Smooth muscle cell (in vitro differentiated cells): ENCODE results near the gene PLCH2. TPM values are rescaled to one million over a fixed set of nuclear protein-coding genes. Genes with fewer than 3 reads are reported as not detected.
A peak's percentile ranks its signal among the peaks of the same experiment; 100 is the strongest.

Source experiments
- DNase-seq: peaks from one replicate; lab custom pipeline; 2025; ENCODE audit not compliant: unreplicated experiment; lab: John Stamatoyannopoulos, UW
- H2AFZ ChIP-seq: fragments of 200-600 bp; sonication (generic); 2 replicates; pipeline ENCODE4 v1.6.0; 2016; ENCODE audit warnings: antibody characterized with exemption, low read depth, mild to moderate bottlenecking
- H3F3A ChIP-seq: fragments of 200-600 bp; sonication (generic); 2 replicates; pipeline ENCODE4 v1.6.0; 2017; ENCODE audit warnings: antibody characterized with exemption, low read depth
- H3K27ac ChIP-seq: fragments of 200-600 bp; sonication (generic); 2 replicates; pipeline ENCODE4 v1.5.1; 2016; ENCODE audit warnings: low read depth, mild to moderate bottlenecking
- H3K27me3 ChIP-seq: fragments of 200-600 bp; sonication (generic); 2 replicates; pipeline ENCODE4 v1.6.1; 2016; ENCODE audit warnings: low read depth, mild to moderate bottlenecking
- H3K36me3 ChIP-seq: fragments of 200-600 bp; sonication (generic); 2 replicates; pipeline ENCODE4 v1.5.1; 2016; ENCODE audit warnings: low read depth
- H3K4me1 ChIP-seq: fragments of 200-600 bp; sonication (generic); 2 replicates; pipeline ENCODE4 v1.5.1; 2016; ENCODE audit warnings: low read depth
- H3K4me2 ChIP-seq: fragments of 200-600 bp; sonication (generic); 2 replicates; pipeline ENCODE4 v1.6.0; 2016; ENCODE audit warnings: mild to moderate bottlenecking
- H3K4me3 ChIP-seq: fragments of 200-600 bp; sonication (generic); 2 replicates; pipeline ENCODE4 v1.5.1; 2016; ENCODE audit warnings: mild to moderate bottlenecking
- H3K79me2 ChIP-seq: fragments of 200-600 bp; sonication (generic); 2 replicates; pipeline ENCODE4 v1.6.0; 2016; ENCODE audit warnings: low read depth, mild to moderate bottlenecking
- H3K9ac ChIP-seq: fragments of 200-600 bp; sonication (generic); 2 replicates; pipeline ENCODE4 v1.6.0; 2016; ENCODE audit warnings: low read depth
- H3K9me3 ChIP-seq: fragments of 200-600 bp; sonication (generic); replicated peaks from 2 replicates; pipeline ENCODE4 v1.5.1; 2016; ENCODE audit warnings: low read depth
- H4K20me1 ChIP-seq: fragments of 200-600 bp; sonication (generic); 2 replicates; pipeline ENCODE4 v1.6.0; 2016; ENCODE audit warnings: low read depth
- CTCF ChIP-seq: fragments of 200-600 bp; sonication (generic); IDR thresholded peaks from 2 replicates; pipeline ENCODE4 v1.5.1; 2017; ENCODE audit warnings: borderline replicate concordance, mild to moderate bottlenecking, antibody characterized with exemption; ENCODE audit not compliant: insufficient read depth, poor library complexity, severe bottlenecking
- WGBS: methylation state at CpG from one replicate; pipeline ENCODE4 v1.1.7; 2016; ENCODE audit warnings: low lambda C conversion rate; 5-methylcytosine and 5-hydroxymethylcytosine counted together
- polyA plus RNA-seq: library from polyadenylated mRNA; unstranded; fragments of >200 nt; fragmentation: Nextera tagmentation; extraction: Ambion mirVana; gene quantifications from 2 replicates; pipeline ENCODE4 v1.2.1, GENCODE V29; 2016
- total RNA-seq: library from RNA; depleted of rRNA; stranded (reverse); fragments of >200 nt; gene quantifications from 2 replicates; pipeline ENCODE4 v1.2.3, GENCODE V29; 2014

PLCH2 gene
- total and polyA plus RNA-seq, 2 experiments from 2014 or later, result 0.09 to 0.13 TPM

GRCh38 chr1:2523891-2524609 is 48.0 kb downstream of the PLCH2 start:
- no peaks in the 10 kb centered on the region for H3F3A ChIP-seq
- H3K4me1 ChIP-seq, result peaks cover 11% of the 10 kb centered on the region
- no peak overlapping the region for H3K4me3 ChIP-seq
- DNase-seq, result no peak
- peaks cover 15% of the 10 kb centered on the region for H3K27me3 ChIP-seq
- no peak overlapping the region for H2AFZ ChIP-seq
- no peaks in the 10 kb centered on the region for H3K9me3 ChIP-seq
- no peaks in the 10 kb centered on the region for H3K36me3 ChIP-seq
- no peak overlapping the region for H3K27ac ChIP-seq
- no peak for TF ChIP-seq CTCF
- WGBS, result 90% methylated on average over 10 of the region's 10 CpGs
- no peak overlapping the region for H3K9ac ChIP-seq
- H4K20me1 ChIP-seq, result peaks cover 63% of the 10 kb centered on the region
- H3K79me2 ChIP-seq, result peaks cover 42% of the 10 kb centered on the region
- H3K4me2 ChIP-seq, result peak overlapping the region; percentile 98

- Histone ChIP-seq H4K20me1 (peaks cover 55% of the 10 kb centered on the region), H3K36me3 (no peaks in the 10 kb centered on the region), H3F3A (no peaks in the 10 kb centered on the region), H3K9me3 (no peaks in the 10 kb centered on the region), H3K27me3 (peaks cover 26% of the 10 kb centered on the region), H3K27ac (peak overlapping the region; percentile 45), H3K79me2 (peaks cover 42% of the 10 kb centered on the region), H3K4me3 (peak overlapping the region; percentile 99), H3K4me2 (peak overlapping the region; percentile 98), H3K4me1 (peaks cover 17% of the 10 kb centered on the region), H2AFZ (no peak overlapping the region), H3K9ac (peak overlapping the region; percentile 91)
- DNase-seq, result no peak
- TF ChIP-seq CTCF, result no peak
- WGBS, result 8% methylated on average over 20 of the region's 20 CpGs
Observed at GRCh38 chr1:2525572-2525919, 49.5 kb downstream of the PLCH2 start.

GRCh38 chr1:2525920-2526823 is 50.1 kb downstream of the PLCH2 start, which contains the start of gene PANK4:
Gene PANK4, minus strand, starts transcription at chr1:2526596. Its CDS starts 9 bp downstream, at chr1:2526587.
- H3K36me3 ChIP-seq, result no peaks in the 10 kb centered on the region
- peak within 1 kb of the TSS; percentile 98 for H3K4me2 ChIP-seq
- TF ChIP-seq CTCF, result no peak
- H3K9ac ChIP-seq, result peak within 1 kb of the TSS; percentile 91
- peak within 1 kb of the TSS; percentile 81 for H3K27ac ChIP-seq
- H3K4me3 ChIP-seq, result peak within 1 kb of the TSS; percentile 99
- peak; percentile 87 for DNase-seq
- peaks cover 42% of the 10 kb centered on the region for H3K79me2 ChIP-seq
- no peaks in the 10 kb centered on the region for H3K9me3 ChIP-seq
- peaks cover 22% of the 10 kb centered on the region for H3K4me1 ChIP-seq
- peaks cover 33% of the 10 kb centered on the region for H3K27me3 ChIP-seq
- H3F3A ChIP-seq, result no peaks in the 10 kb centered on the region
- no peak within 1 kb of the TSS for H2AFZ ChIP-seq
- WGBS, result 2% methylated on average over 45 of the region's 107 CpGs
- H4K20me1 ChIP-seq, result peaks cover 48% of the 10 kb centered on the region
